Caco-2 (cell line): Measurements from ENCODE around the gene PADI3. TPM values are rescaled to one million over a fixed set of nuclear protein-coding genes. Genes with fewer than 3 reads are reported as not detected.

Source experiments
- BruUV-seq: library from RNA; stranded (reverse); fragments of 400-500 nt; replicated peaks from 2 replicates; lab custom pipeline; 2021; lab: Mats Ljungman, UMichigan
- CTCF ChIA-PET: fragments of 300-600 bp; sonication (Branson Sonifier 250); formaldehyde crosslinking; loops from one replicate; lab custom pipeline; 2022; ENCODE audit warnings: antibody characterized with exemption; lab: Charles Lee
- POLR2A ChIA-PET: fragments of 300-600 bp; sonication (Branson Sonifier 250); formaldehyde crosslinking; loops from one replicate; lab custom pipeline; 2022; ENCODE audit warnings: antibody characterized with exemption; lab: Charles Lee
- DNase-seq, 2 experiments: peaks; one replicate each; pipeline versions ENCODE4 v3.0.0 to v3.0.0-alpha.2; 2020 to 2022
- H3K27me3 ChIP-seq: replicated peaks from 2 replicates; pipeline ENCODE4 v1.6.0; 2011; ENCODE audit warnings: low read length; ENCODE audit not compliant: control insufficient read depth, insufficient read depth
- H3K36me3 ChIP-seq: 2 replicates; pipeline ENCODE4 v1.5.1; 2011; ENCODE audit warnings: low read length; ENCODE audit not compliant: control insufficient read depth, insufficient read depth
- H3K4me1 ChIP-seq: fragments of 250-450 bp; sonication (Bioruptor Pico); 2 replicates; pipeline ENCODE4 v1.5.1; 2020; ENCODE audit warnings: mild to moderate bottlenecking
- H3K4me3 ChIP-seq: 2 replicates; pipeline ENCODE4 v1.5.1; 2011; ENCODE audit warnings: low read depth, mild to moderate bottlenecking, control low read depth, low read length
- H3K9me3 ChIP-seq: fragments of 250-450 bp; sonication (Bioruptor Pico); 2 replicates; pipeline ENCODE4 v1.5.1; 2020; ENCODE audit warnings: mild to moderate bottlenecking, moderate library complexity
- H3K27ac Mint-ChIP-seq: one replicate; pipeline ENCODE4 v1.8.0; 2022; ENCODE audit warnings: mixed read lengths; ENCODE audit not compliant: unreplicated experiment
- H3K27me3 Mint-ChIP-seq: one replicate; pipeline ENCODE4 v1.8.0; 2022; ENCODE audit warnings: mixed read lengths; ENCODE audit not compliant: insufficient read depth, unreplicated experiment
- H3K36me3 Mint-ChIP-seq: one replicate; pipeline ENCODE4 v1.8.0; 2022; ENCODE audit warnings: mild to moderate bottlenecking, mixed read lengths; ENCODE audit not compliant: insufficient read depth, unreplicated experiment
- H3K4me1 Mint-ChIP-seq: one replicate; pipeline ENCODE4 v1.8.0; 2022; ENCODE audit warnings: low read depth, mixed read lengths; ENCODE audit not compliant: unreplicated experiment
- H3K4me3 Mint-ChIP-seq: one replicate; pipeline ENCODE4 v1.8.0; 2022; ENCODE audit warnings: mild to moderate bottlenecking, moderate library complexity, mixed read lengths; ENCODE audit not compliant: unreplicated experiment
- H3K9me3 Mint-ChIP-seq: one replicate; pipeline ENCODE4 v1.8.0; 2022; ENCODE audit warnings: mixed read lengths; ENCODE audit not compliant: unreplicated experiment
- CTCF ChIP-seq, 2 experiments: fragments of 200-600 bp in 1 of 2; IDR thresholded peaks; 1 replicate in 1 of 2; 2 replicates in 1 of 2; pipeline versions ENCODE4 v1.5.1 to v1.8.0; 2011 to 2022; ENCODE audit warnings: antibody characterized with exemption in 1 of 2, control low read depth in 1 of 2, inconsistent platforms in 1 of 2, low read depth in 1 of 2, low read length in 1 of 2, mild to moderate bottlenecking in 1 of 2, moderate library complexity in 1 of 2; ENCODE audit not compliant: insufficient read depth in 1 of 2, severe bottlenecking in 1 of 2, unreplicated experiment in 1 of 2
- intact Hi-C: fragments of 100-400 bp; cut with micrococcal nuclease; formaldehyde crosslinking; loops from one replicate; pipeline ENCODE4 v1.10.0; 2022; ENCODE audit not compliant: unreplicated experiment
- total RNA-seq: library from RNA; stranded (reverse); gene quantifications from 2 replicates; pipeline ENCODE4 v1.2.3, GENCODE V29; 2022

PADI3 gene
- total RNA-seq, 1 experiment from 2014 or later: not detected

DNA sequence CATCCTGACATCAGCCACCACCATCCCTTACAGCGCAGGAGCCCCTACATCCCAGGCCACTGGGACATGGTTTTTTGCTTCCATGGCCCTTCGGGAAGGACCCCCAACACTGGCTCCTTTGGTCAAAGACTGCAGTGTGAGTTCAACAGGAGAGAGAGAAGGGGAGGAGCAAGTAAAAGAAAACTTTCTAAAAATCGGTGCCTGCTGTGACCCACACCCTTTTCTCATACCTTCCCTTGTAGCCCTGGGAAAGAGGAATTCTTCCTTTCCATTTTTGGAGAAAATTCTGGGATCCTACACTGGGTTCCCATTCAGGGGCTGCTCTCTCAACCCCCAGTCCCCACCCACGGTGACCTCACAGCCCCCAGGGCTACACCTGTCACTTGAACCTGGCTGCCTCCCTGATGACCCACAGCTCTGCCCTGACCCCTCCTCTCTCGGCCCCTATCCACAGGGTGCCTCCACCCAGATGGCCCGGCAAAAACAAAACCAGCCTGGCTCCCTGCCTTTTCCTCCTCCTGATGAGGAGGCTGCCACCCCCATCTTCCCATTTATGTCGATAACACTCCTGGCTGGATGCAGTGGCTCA is 66.7 kb downstream of the PADI3 start:
- no peak for DNase-seq
- no peaks in the 10 kb centered on the region for H3K4me1 ChIP-seq
- H3K4me3 Mint-ChIP-seq: no peak overlapping the region
- CTCF ChIA-PET: no interaction called here
- no peaks in the 10 kb centered on the region for H3K27me3 ChIP-seq
- no peak overlapping the region for H3K4me3 ChIP-seq
- no peaks in the 10 kb centered on the region for H3K9me3 Mint-ChIP-seq
- intact Hi-C loops: no loop called here
- no TSS peak for BruUV-seq
- POLR2A ChIA-PET: no interaction called here
- H3K36me3 Mint-ChIP-seq: no peaks in the 10 kb centered on the region
- no peaks in the 10 kb centered on the region for H3K36me3 ChIP-seq
- H3K4me1 Mint-ChIP-seq: peaks cover 5% of the 10 kb centered on the region
- H3K9me3 ChIP-seq: no peaks in the 10 kb centered on the region
- no peak overlapping the region for H3K27ac Mint-ChIP-seq
- no peak for TF ChIP-seq CTCF (IDR thresholded peaks at IDR 0.05; ENCODE audit: insufficient read depth in 1 of 2, low read depth in 1 of 2, low read length in 1 of 2, severe bottlenecking in 1 of 2, unreplicated experiment in 1 of 2)
- no peaks in the 10 kb centered on the region for H3K27me3 Mint-ChIP-seq

DNA sequence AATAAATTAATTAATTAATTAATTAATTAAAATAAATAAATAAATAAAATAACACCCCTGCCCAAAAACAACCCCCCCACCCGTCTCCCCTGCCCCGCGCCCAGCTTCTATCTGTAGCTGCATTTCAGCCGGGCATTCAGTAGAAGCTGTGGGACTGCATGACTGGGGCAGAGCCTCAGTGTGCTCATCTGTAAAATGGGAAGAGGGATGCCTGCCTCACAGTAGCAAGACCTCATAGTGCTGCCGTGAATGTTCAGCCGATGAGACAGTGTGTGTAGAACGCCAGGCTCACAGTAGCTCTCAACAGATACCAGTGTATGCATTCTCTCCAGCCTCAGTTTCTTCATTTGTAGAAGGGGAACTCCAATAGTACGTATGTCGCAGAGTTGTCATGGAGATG is 67.8 kb downstream of the PADI3 start:
- CTCF ChIA-PET: no interaction called here
- BruUV-seq: no TSS peak
- H3K27ac Mint-ChIP-seq: no peak overlapping the region

GRCh38 chr1:17318262-17318661 is 69.4 kb downstream of the PADI3 start:
- no peak for TF ChIP-seq CTCF (IDR thresholded peaks at IDR 0.05; ENCODE audit: insufficient read depth in 1 of 2, low read depth in 1 of 2, low read length in 1 of 2, severe bottlenecking in 1 of 2, unreplicated experiment in 1 of 2)
- intact Hi-C loops: no loop called here
- POLR2A ChIA-PET: no interaction called here
- no peaks in the 10 kb centered on the region for H3K36me3 ChIP-seq
- H3K4me1 ChIP-seq: peaks cover 10% of the 10 kb centered on the region
- DNase-seq: no peak
- Mint-ChIP-seq H3K4me1 (peaks cover 7% of the 10 kb centered on the region), H3K9me3 (peaks cover 22% of the 10 kb centered on the region), H3K4me3 (no peak overlapping the region), H3K27me3 (no peaks in the 10 kb centered on the region), H3K27ac (no peak overlapping the region), H3K36me3 (no peaks in the 10 kb centered on the region)
- CTCF ChIA-PET: no interaction called here
- BruUV-seq: no TSS peak
- no peaks in the 10 kb centered on the region for H3K9me3 ChIP-seq
- no peaks in the 10 kb centered on the region for H3K27me3 ChIP-seq
- H3K4me3 ChIP-seq: no peak overlapping the region

More for the DNA sequence above, 67.8 kb downstream of the PADI3 start:
- TF ChIP-seq CTCF (IDR thresholded peaks at IDR 0.05; ENCODE audit: insufficient read depth in 1 of 2, low read depth in 1 of 2, low read length in 1 of 2, severe bottlenecking in 1 of 2, unreplicated experiment in 1 of 2): no peak
- H3K36me3 Mint-ChIP-seq: no peaks in the 10 kb centered on the region
- H3K4me3 Mint-ChIP-seq: no peak overlapping the region
- H3K9me3 Mint-ChIP-seq: peaks cover 8% of the 10 kb centered on the region
- H3K27me3 Mint-ChIP-seq: no peaks in the 10 kb centered on the region
- H3K9me3 ChIP-seq: no peaks in the 10 kb centered on the region
- intact Hi-C loops: no loop called here
- peaks cover 10% of the 10 kb centered on the region for H3K4me1 Mint-ChIP-seq
- H3K36me3 ChIP-seq: no peaks in the 10 kb centered on the region
- no peaks in the 10 kb centered on the region for H3K27me3 ChIP-seq
- POLR2A ChIA-PET: no interaction called here
- no peak overlapping the region for H3K4me3 ChIP-seq
- peaks cover 5% of the 10 kb centered on the region for H3K4me1 ChIP-seq
- DNase-seq: no peak
